Esophagus squamous epithelium (tissue), 5 donors: ENCODE measurements around the gene ZNF615. TPM values are rescaled to one million over a fixed set of nuclear protein-coding genes. Genes with fewer than 3 reads are reported as not detected.

Experiments used
- DNase-seq: peaks from one replicate; lab custom pipeline; 2025; lab: John Stamatoyannopoulos, UW
- H3K27ac ChIP-seq, 4 donors: fragments of 200-600 bp; sonication (generic); one replicate each; pipeline ENCODE4 v1.5.1; 2016 to 2019; ENCODE audit warnings: mild to moderate bottlenecking in 1 of 4
- H3K27me3 ChIP-seq, 4 donors: fragments of 200-600 bp; sonication (generic); 1 replicate in 3 of 4; 2 replicates in 1 of 4; pipeline versions ENCODE4 v1.5.1 to v1.6.0; 2017 to 2021; ENCODE audit warnings: antibody characterized with exemption in 1 of 4
- H3K36me3 ChIP-seq, 3 donors: fragments of 200-600 bp; sonication (generic); one replicate each; pipeline ENCODE4 v1.5.1; 2016 to 2019
- H3K4me1 ChIP-seq, 3 donors: fragments of 200-600 bp; sonication (generic); one replicate each; pipeline ENCODE4 v1.5.1; 2017 to 2019
- H3K4me3 ChIP-seq, 4 donors: fragments of 200-600 bp; sonication (generic); 1 replicate in 3 of 4; 2 replicates in 1 of 4; pipeline ENCODE4 v1.5.1; 2016 to 2019; ENCODE audit warnings: mild to moderate bottlenecking in 2 of 4, moderate library complexity in 1 of 4
- H3K9me3 ChIP-seq, 3 donors: fragments of 200-600 bp; sonication (generic); one replicate each; pipeline ENCODE4 v1.5.1; 2016 to 2019
- CTCF ChIP-seq, 6 experiments: fragments of 450-650 bp in 4 of 6; fragments of 200-600 bp in 2 of 6; sonication (generic) in 2 of 6; IDR thresholded peaks; one replicate each; pipeline ENCODE4 v1.5.1; 2016 to 2019; ENCODE audit warnings: antibody characterized with exemption in 6 of 6, mild to moderate bottlenecking in 4 of 6, moderate library complexity in 4 of 6
- POLR2A ChIP-seq, 4 donors: fragments of 450-650 bp; IDR thresholded peaks; one replicate each; pipeline ENCODE4 v1.6.1; 2017; ENCODE audit warnings: antibody characterized with exemption in 4 of 4, mild to moderate bottlenecking in 4 of 4, moderate library complexity in 3 of 4
- WGBS, 2 donors: methylation state at CpG; one replicate each; pipeline ENCODE4 v1.1.5; 2018; 5-methylcytosine and 5-hydroxymethylcytosine counted together
- intact Hi-C: fragments of 100-400 bp; cut with DNase I; formaldehyde crosslinking; loops from one replicate; pipeline ENCODE4 v1.15.0; 2022
- total RNA-seq, 4 donors: library from RNA; depleted of rRNA; stranded (reverse); fragments of >200 nt; gene quantifications; one replicate each; pipeline ENCODE4 v1.1.0, GENCODE V29; 2016
- donor health status: DM: yes; HTN: yes; CAD: no.

Gene ZNF615
- total RNA-seq, 4 donors from 2014 or later, result 2.8 to 13.9 (median 5.9) TPM

GRCh38 chr19:51946602-51947001 is 61.4 kb downstream of the ZNF615 start:
- Histone ChIP-seq H3K27me3 (no peaks in the 10 kb centered on the region), H3K36me3 (peaks cover 32 to 41% (median 33%) of the 10 kb centered on the region in 3 donors), H3K27ac (no peak overlapping the region), H3K4me1 (no peaks in the 10 kb centered on the region), H3K4me3 (no peak overlapping the region), H3K9me3 (peaks cover 4 to 97% (median 85%) of the 10 kb centered on the region in 3 donors)
- intact Hi-C loops, result no loop called here
- WGBS, 2 donors, result 70 to 78% methylated on average over 1 of the region's 1 CpG
- no peak for TF ChIP-seq CTCF (IDR thresholded peaks at IDR 0.05)
- TF ChIP-seq POLR2A (IDR thresholded peaks at IDR 0.05), result no peak
- DNase-seq, result no peak

GRCh38 chr19:51944798-51945552 is 63.0 kb downstream of the ZNF615 start:
- 94 to 98% methylated on average over 7 of the region's 7 CpGs for WGBS, 2 donors
- Histone ChIP-seq H3K27me3 (no peaks in the 10 kb centered on the region), H3K9me3 (peaks cover 4 to 98% (median 96%) of the 10 kb centered on the region in 3 donors), H3K4me1 (no peaks in the 10 kb centered on the region), H3K27ac (no peak overlapping the region), H3K4me3 (peak overlapping the region in 1 of 4 donors; percentile 21), H3K36me3 (peaks cover 48 to 57% (median 49%) of the 10 kb centered on the region in 3 donors)
- no peak for DNase-seq
- TF ChIP-seq CTCF (IDR thresholded peaks at IDR 0.05) (no peak), POLR2A (IDR thresholded peaks at IDR 0.05) (no peak)
- intact Hi-C loops, result no loop called here

Other genes with a start within 250 kb of the ZNF615 start
- 1 to 10 TPM in 1 of 4 donors, under 1 TPM in 1, not detected in 2; 0.79 to 2.2 TPM for gene FPR2, start 247.0 kb downstream of the ZNF615 start, total RNA-seq
- 1 to 10 TPM in 3 of 4 donors, under 1 TPM in 1; 0.61 to 8.9 (median 3.6) TPM for gene FPR3, start 213.1 kb downstream of the ZNF615 start, total RNA-seq
- 10 to 100 TPM in 1 of 4 donors, 1 to 10 TPM in 3; 2.3 to 13.9 (median 3.3) TPM for gene ZNF577, start 120.3 kb downstream of the ZNF615 start, total RNA-seq
- 10 to 100 TPM in 1 of 4 donors, 1 to 10 TPM in 3; 5.8 to 13.0 (median 7.1) TPM for gene ZNF649, start 103.2 kb downstream of the ZNF615 start, total RNA-seq
- 10 to 100 TPM in 1 of 4 donors, 1 to 10 TPM in 3; 2.9 to 12.0 (median 7.6) TPM for gene ZNF613, start 80.7 kb downstream of the ZNF615 start, total RNA-seq
- 10 to 100 TPM in 1 of 4 donors, 1 to 10 TPM in 3; 2.9 to 12.6 (median 6.6) TPM for gene ZNF350, start 21.4 kb downstream of the ZNF615 start, total RNA-seq
- 1 to 10 TPM; 2.2 to 8.2 (median 4.0) TPM for gene ZNF614, start 20.2 kb upstream of the ZNF615 start, total RNA-seq
- gene ZNF432, start 40.6 kb upstream of the ZNF615 start, total RNA-seq, result 10 to 100 TPM in 1 of 4 donors, 1 to 10 TPM in 3; 4.3 to 13.7 (median 7.6) TPM
- gene ZNF841, start 87.6 kb upstream of the ZNF615 start, total RNA-seq, result 10 to 100 TPM in 3 of 4 donors, 1 to 10 TPM in 1; 9.0 to 19.5 (median 17.1) TPM
- 1 to 10 TPM; 2.4 to 5.1 (median 3.7) TPM for gene ZNF616, start 131.7 kb upstream of the ZNF615 start, total RNA-seq
- gene ZNF836, start 163.4 kb upstream of the ZNF615 start, total RNA-seq, result 1 to 10 TPM; 5.0 to 9.5 (median 7.5) TPM
- gene PPP2R1A, start 181.8 kb upstream of the ZNF615 start, total RNA-seq, result 100 to 1,000 TPM; 126 to 225 (median 152) TPM